NCI-H748 treated with DMSO at 0.1 percent for 48 hours (cell line): ENCODE measurements around the gene MYBPC1.
"Not testable (repeated sequence)": the region's sequence is repeated elsewhere in the genome, so short reads cannot be mapped to it uniquely, and the experiment has no call there.

Experiments used
- DNase-seq: peaks from one replicate; lab custom pipeline; 2025; lab: John Stamatoyannopoulos, UW

The MYBPC1 gene, protein sequence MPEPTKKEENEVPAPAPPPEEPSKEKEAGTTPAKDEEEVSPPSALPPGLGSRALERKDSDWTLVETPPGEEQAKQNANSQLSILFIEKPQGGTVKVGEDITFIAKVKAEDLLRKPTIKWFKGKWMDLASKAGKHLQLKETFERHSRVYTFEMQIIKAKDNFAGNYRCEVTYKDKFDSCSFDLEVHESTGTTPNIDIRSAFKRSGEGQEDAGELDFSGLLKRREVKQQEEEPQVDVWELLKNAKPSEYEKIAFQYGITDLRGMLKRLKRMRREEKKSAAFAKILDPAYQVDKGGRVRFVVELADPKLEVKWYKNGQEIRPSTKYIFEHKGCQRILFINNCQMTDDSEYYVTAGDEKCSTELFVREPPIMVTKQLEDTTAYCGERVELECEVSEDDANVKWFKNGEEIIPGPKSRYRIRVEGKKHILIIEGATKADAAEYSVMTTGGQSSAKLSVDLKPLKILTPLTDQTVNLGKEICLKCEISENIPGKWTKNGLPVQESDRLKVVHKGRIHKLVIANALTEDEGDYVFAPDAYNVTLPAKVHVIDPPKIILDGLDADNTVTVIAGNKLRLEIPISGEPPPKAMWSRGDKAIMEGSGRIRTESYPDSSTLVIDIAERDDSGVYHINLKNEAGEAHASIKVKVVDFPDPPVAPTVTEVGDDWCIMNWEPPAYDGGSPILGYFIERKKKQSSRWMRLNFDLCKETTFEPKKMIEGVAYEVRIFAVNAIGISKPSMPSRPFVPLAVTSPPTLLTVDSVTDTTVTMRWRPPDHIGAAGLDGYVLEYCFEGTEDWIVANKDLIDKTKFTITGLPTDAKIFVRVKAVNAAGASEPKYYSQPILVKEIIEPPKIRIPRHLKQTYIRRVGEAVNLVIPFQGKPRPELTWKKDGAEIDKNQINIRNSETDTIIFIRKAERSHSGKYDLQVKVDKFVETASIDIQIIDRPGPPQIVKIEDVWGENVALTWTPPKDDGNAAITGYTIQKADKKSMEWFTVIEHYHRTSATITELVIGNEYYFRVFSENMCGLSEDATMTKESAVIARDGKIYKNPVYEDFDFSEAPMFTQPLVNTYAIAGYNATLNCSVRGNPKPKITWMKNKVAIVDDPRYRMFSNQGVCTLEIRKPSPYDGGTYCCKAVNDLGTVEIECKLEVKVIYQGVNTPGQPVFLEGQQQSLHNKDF

DNA sequence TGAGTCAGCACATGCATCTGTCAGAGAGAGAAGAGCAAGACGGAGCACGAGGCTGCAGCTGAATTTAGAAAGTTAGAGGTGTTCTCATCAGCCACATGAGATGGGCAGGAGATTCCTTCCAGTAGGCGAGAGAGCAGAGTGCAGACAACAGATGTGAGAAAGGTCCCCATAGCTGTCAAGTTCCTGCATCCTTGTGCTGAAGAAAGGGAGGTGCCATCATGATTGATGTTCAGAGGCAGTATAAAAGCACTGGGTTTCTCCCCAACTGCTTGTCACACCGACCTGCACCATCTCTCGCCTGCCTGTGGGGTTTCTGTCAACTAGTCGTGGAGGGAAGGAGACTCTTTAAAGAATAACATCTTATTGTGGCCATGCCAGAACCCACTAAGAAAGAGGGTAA lies at the start of gene MYBPC1:
Gene MYBPC1 (plus strand): TSS at position 272 of the 400 bp plus-strand sequence. CDS start 100 bp downstream, at position 372.
- DNase-seq, result no peak

GRCh38 chr12:101551362-101552114 lies 43.2 kb upstream of the MYBPC1 start:
- no peak for DNase-seq

DNA sequence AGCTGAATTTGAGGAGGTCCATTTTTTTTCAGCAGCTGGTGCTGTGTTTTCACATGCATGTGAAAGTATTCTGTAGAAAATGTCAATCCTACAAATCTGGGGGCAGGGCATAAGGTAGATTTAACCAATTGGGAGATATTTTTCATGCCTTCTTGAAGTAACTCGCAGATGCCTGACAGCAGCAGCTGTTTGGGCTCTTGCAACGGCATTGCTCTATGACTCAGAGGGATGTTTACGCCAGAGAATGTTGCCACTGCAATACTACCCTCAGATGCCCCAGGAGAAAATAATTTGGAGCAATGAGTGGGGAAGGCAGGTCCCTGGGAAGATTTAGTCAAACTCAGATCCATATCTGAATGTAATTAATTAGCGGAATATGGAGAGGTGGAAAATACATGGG lies 42.5 kb upstream of the MYBPC1 start:
- DNase-seq, result no peak

DNA sequence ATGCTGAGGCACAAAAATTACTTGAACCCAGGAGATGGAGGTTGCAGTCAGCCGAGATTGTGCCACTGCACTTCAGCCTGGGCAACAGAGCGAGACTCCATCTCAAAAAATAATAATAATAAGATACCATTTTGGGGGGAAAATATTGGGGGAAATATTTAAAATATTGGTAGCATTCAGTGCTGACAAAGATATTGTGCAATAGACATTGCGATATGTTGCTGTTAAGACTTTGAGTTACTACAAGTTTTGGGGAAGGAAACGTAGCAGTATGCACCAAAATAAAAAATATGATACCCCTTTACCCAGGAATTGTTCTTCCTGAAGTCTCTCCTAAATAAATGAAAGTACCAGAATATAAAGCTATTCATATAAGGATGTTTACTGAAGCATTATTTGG lies 37.7 kb upstream of the MYBPC1 start:
- no peak for DNase-seq

DNA sequence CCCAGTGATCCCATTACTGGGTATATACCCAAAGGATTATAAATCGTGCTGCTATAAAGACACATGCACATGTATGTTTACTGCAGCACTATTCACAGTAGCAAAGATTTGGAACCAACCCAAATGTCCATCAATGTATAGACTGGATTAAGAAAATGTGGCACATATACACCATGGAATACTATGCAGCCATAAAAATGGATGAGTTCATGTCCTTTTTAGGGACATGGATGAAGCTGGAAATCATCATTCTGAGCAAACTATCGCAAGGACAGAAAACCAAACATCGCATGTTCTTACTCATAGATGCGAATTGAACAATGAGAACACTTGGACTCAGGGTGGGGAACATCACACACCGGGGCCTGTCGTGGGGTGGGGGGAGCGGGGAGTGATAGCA lies 36.0 kb upstream of the MYBPC1 start:
- not testable (repeated sequence) for DNase-seq

- no peak for DNase-seq
Measured at GRCh38 chr12:101563212-101563611, 31.6 kb upstream of the MYBPC1 start.

DNA sequence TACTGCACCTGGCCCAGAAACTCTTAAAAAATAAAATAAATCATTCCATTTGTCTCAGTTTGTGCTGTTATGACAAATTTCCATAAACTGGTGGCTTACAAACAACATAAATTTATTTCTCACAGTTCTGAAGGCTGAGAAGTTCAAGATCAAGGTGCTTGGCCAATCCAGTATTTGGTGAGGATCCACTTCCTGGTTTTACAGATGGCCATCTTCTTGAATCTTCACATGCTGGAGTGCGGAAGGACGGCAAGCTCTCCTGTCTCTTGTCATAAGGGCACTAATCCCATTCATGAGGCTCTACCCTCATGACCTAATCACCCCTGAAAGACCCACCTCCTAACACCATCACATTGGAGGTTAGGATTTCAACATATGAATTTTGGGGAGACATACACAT lies 29.9 kb upstream of the MYBPC1 start:
- no peak for DNase-seq

DNA sequence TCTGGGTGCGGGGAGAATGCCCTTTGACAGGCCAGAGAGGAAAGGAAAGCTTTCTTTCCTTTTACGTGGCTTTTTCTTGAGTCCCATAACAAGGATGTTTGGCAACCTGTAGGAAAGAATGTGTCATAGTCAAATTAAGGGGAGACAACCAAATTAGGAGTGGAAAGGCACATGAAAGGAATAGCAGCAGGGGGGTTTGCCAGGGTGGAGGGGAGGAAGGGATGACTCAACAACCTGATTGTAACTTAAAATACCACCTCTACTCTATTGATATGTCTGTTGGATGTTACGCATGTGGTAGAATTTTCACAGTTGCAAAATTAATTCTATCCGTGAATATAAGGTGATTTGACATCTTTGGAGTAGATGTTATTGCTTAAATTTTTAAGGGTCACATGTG lies 28.5 kb upstream of the MYBPC1 start:
- DNase-seq, result no peak

DNA sequence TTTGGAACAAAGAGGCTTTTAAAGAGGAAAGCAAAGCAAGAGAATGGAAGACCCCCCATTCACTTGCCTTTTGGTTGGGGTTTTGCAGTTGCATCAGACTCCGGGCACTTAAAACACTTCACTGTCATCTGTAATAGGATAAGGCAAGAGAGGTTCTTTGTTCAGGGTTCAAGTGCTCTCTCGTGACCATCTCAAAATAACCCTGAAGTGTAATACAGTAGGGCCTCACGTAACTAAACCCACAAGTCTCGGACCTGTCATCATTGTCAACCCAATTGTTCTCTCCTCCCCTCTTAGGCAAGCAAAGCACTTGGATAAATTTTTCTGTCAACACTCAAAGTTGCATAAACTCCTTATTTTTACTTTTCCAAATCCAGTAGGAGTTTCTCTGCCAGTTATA lies 26.9 kb upstream of the MYBPC1 start:
- no peak for DNase-seq

GRCh38 chr12:101570047-101570446 lies 24.7 kb upstream of the MYBPC1 start:
- DNase-seq, result peak; percentile 5

DNA sequence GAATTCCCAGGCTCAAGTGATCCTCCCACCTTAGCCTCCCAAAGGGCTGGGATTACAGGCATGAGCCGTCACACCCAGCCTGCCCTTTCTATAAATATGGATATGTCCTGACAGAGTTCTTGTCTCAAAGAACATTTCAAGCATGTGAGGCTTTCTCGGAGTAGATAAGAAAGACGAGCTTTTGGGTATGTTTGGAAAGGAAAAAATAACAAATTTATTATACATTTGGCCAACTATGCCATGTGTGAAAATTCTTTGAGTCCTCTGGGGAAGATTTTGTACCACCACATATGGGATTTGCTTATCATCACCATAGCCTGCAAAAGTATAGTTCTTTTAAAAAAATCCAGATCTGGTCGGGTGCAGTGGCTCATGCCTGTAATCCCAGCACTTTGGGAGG lies 23.7 kb upstream of the MYBPC1 start:
- no peak for DNase-seq

GRCh38 chr12:101573743-101574142 lies 21.0 kb upstream of the MYBPC1 start:
- DNase-seq, result no peak

DNA sequence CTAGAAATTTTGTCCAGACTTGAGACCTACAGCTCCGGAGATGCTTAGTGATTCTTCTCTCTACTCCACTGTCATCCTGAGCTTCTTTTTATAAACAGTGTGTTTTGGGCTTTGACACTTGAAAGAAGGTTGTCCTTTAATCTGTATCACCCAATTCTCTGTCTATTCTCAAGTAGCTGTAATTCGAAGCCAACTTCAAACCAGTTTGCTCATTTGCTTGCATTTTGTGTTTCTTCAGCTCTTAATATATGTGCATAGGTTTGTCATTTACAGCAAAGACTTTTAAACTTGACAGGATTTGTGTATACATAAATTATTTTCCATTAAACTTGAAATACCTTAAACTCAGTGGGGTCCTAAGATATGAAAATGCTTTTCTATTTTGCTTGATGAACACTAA lies 16.4 kb upstream of the MYBPC1 start:
- DNase-seq, result no peak

- DNase-seq, result no peak
Measured at GRCh38 chr12:101581190-101581589, 13.6 kb upstream of the MYBPC1 start.

- no peak for DNase-seq
Measured at GRCh38 chr12:101582937-101583336, 11.8 kb upstream of the MYBPC1 start.

DNA sequence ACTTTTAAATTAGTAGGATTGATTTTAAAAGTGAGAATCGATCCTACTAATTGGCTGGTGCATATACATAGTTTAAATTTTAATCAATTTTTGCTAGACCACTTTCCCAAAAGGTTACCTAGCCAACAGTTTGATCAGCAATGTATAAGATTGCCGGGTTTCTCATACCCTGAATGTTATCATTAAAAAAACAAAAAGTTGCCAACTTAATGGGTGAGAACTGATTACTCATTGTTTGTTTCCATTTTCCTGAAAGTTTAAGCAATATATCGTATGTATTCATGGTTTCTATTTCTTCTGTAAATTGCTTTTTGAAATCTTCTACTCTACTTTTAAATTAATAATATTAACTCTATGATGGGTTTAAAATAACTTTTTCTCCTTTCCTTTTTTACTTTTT lies 4.4 kb upstream of the MYBPC1 start:
- no peak for DNase-seq

GRCh38 chr12:101591781-101592180 lies 3.0 kb upstream of the MYBPC1 start:
- no peak for DNase-seq

GRCh38 chr12:101592448-101592847 lies 2.3 kb upstream of the MYBPC1 start:
- DNase-seq, result no peak

- DNase-seq, result no peak
Measured at GRCh38 chr12:101592921-101593320, 1.9 kb upstream of the MYBPC1 start.

GRCh38 chr12:101596172-101596571 lies 1.4 kb downstream of the MYBPC1 start:
- no peak for DNase-seq

- DNase-seq, result no peak
Measured at GRCh38 chr12:101597164-101597563, 2.4 kb downstream of the MYBPC1 start.

DNA sequence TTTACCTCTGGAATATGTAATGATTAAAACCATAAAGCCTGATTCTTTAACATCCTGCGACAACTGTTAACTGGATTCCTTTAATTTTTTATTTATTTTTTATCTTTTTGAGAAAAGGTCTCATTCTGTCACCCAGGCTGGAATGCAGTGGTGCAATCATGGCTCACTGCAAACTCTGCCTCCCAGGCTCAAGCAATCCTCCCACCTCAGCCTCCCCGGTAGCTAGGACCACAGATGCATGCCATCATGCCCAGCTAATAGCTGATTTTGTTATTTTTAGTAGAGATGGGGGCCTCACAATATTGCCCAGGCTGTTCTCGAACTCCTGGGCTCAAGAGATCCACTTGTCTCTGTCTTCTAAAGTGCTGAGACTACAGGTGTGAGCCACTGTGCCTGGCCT lies 3.7 kb downstream of the MYBPC1 start:
- no peak for DNase-seq
